Frontal cortex (tissue), 4 donors: ENCODE data around the gene CDCA8. TPM values are rescaled to one million over a fixed set of nuclear protein-coding genes. Genes with fewer than 3 reads are reported as not detected.
A peak's percentile ranks its signal among the peaks of the same experiment; 100 is the strongest.
"Not testable (repeated sequence)": the region's sequence is repeated elsewhere in the genome, so short reads cannot be mapped to it uniquely, and the experiment has no call there.

Experiments used
- DNase-seq, 2 donors: peaks; one replicate each; pipeline ENCODE4 v3.0.0; 2012; ENCODE audit warnings: low spot score in 2 of 2
- FAIRE-seq: peaks from 2 replicates; lab custom pipeline; 2012; peaks lifted over from hg19 to GRCh38; lab: Jason Lieb, UNC
- total RNA-seq: library from RNA; depleted of rRNA; stranded (reverse); fragments of >200 nt; gene quantifications from one replicate; pipeline ENCODE4 v1.2.3, GENCODE V29; 2014
- donor health status: control.
- donor health status: control.
- donor health status: control.

Gene CDCA8
- total RNA-seq, 1 donor from 2014 or later, result 0.82 TPM

DNA sequence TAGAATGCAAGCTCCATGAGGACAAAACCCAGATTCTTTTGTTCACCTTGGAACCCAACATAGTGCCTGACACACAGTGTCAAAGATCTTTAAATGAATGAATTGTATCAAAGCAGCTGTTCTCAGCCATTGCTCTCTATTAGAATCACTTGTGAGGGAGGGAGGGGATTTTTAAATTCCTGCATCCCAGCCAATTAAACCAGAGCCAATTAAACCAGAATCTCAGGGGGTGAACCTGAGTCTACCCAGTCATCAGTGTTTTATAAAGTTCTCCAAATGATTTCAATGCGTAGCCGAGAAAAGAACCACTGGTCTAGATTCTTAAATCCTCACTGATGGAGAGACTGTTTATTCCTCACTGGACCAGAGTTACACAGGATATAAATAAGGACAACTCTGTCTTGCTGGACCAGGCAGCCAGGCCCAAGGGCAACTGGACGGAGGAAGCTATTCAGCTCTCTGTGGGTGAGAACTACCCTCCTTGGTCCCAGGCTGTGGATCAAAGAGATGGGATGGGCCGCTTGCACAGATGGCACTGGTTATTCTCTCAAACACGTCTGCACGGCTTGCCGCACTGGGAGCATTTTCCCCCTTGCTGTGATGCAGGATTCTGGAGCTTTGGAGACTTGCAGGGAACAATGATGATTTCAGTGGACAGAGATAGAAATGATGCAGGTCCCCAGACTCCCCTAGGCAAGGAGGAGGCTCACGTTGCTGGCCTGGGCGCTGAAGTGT lies 20.0 kb upstream of the CDCA8 start:
- no peak for DNase-seq
- FAIRE-seq, result no peak

DNA sequence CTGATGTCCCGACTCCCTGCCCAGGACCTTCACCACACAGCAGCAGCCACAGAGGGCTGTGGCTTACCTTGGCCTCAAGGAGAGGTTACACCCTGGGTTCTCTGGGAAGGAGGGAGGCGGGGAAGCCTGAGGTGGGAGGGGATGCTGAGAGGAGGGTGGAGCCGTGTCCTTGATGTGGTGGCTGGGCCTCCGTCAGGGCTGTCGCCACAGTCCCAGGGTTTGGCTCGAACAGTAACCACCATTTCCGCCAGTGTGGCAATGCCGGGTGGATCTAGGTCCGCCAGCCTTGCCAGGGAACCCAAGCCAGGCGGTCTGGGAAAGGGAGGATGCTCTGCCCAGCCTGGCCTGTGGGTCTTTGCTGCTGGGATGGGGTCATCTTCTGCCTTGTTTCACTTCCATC lies 18.4 kb upstream of the CDCA8 start:
- FAIRE-seq, result no peak
- no peak for DNase-seq

DNA sequence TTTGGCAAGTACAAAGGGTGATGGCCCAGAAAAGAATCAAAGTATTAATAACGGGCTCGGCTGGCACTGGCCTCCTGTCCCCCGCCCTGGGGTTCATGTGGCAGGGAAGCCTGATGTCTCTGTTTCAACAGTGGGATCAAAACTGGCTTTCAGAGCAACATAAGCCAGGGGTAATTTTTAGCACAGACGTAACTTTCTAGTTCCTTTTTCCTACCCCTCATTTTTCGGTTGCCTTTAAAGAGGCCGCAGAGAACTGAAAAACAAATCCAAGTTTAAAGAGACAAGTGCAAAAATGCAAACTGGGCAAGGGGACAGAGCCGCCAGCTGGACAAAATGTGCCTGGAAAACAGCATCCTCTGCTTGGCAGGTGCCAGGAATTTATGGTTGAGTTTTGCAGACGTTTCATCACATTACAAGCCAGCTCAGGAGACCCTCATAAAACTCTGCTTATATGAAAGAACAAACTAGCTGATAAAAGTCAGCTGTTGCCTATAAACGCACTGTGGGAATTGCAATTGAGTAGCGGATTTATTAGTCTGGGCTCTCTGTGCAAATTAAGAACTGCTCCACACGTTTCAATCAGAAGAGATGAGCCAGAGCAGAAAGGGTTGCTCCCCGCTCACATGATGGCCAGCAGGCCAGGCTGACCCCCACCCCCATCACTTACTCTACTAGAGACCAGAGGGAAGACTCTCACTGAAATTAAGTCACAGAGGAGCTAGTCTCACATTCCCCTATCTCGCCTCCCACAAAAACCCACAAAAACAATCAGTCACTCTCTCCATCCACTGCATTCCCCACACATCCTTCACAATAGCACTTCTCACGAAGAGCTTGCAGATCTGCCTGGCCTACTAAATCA lies 15.8 kb upstream of the CDCA8 start:
- DNase-seq, result no peak
- FAIRE-seq, result no peak

DNA sequence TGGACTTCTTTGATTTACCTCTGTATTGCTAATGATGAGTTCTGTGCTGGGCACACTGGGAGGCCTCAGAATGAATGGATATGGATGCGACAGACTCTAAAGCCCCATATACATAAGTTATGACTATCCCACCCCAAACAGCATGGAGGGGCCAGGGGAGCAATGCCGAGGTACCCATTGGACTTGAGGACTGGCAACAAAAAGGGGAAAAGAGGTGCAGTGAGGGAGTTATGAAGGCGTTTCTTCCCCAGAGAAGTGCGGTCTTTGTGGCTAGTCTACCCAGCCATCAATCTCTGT lies 15.2 kb upstream of the CDCA8 start:
- FAIRE-seq (no peak), DNase-seq (no peak)

DNA sequence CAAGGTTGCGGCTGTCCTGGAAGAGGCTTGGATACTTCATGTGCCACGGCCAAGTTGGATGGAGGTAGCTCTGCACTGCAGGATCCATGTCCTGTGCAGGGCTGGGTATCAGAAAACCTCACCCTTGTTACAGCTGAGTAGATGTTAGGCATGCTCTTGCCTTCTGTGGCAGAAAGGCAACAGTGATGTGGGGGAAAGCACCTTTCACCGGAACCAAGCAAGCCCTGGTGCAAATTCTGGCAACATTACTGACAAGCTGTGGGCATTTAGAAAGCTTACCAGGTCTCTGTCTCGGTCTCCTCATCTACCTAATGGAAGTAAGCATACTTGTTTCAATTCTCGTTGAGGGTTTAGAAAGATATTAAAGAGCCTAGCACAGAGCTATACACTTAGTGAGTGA lies 14.5 kb upstream of the CDCA8 start:
- FAIRE-seq, result no peak
- no peak for DNase-seq

DNA sequence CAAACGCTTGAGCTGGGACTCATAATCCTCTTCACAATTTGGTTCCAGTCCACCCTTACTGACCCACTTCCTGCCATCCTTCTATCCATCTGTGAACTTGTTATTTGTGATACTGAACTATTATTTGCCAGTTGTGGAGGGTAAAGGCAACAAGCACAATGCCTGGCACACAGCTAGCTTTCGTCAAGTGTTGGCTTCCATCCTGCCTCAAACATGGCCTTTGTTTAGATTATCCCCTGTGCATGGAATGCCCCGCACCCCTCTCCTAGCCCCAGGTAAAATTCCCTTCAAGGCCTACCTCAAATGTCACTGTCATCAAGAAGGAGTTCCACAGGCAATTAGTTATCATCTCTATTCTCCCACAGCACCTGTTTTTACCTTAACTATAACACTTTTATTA lies 11.4 kb upstream of the CDCA8 start:
- FAIRE-seq (no peak), DNase-seq (no peak)

DNA sequence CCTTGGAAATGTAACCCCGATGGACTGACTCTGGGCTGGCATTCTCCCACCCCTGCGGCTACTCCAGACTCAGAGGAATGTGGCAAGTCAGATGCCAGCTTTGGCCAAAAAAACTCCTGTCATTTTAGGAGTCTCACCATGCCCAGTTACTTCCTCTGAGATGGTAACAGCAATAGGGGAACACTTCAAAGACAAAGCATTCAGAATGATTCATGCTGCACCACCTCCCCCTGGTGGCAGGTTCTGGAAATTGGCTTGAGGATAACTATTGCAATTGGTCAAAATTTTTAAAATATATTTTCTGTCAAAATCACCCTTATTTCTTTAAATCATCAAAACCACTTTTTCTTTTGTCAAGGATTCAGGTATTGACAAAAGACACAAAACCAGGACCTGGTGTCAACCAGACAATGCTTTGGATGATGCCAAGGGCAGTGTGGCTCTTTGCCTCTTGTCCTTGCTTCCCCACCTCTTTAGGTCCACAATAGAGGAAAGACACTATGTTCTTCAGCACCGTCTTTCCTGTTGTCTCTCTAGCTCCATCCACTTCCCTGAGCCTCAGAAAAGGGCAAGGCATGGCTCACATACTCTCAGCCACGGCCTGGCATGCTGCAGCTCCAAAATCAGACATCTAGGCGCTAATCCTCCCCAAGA lies 9.9 kb upstream of the CDCA8 start:
- DNase-seq (peak; percentile 31 to 59), FAIRE-seq (peak; percentile 60)

DNA sequence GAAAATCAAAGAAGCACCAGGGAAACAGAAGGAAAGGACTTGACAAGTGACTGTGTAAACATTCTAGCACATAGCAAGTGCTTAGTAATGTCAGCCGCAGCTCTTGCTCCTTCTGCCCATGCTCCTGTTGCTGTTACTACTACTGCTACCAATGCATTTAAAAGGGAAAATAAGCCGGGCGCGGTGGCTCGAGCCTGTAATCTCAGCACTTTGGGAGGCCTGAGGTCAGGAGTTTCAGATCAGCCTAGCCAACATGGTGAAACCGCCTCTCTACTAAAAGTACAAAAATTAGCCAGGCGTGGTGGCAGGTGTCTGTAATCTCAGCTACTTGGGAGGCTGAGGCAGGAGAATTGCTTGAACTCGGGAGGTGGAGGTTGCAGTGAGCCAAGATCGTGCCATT lies 8.1 kb upstream of the CDCA8 start:
- not testable (repeated sequence) for FAIRE-seq, DNase-seq

DNA sequence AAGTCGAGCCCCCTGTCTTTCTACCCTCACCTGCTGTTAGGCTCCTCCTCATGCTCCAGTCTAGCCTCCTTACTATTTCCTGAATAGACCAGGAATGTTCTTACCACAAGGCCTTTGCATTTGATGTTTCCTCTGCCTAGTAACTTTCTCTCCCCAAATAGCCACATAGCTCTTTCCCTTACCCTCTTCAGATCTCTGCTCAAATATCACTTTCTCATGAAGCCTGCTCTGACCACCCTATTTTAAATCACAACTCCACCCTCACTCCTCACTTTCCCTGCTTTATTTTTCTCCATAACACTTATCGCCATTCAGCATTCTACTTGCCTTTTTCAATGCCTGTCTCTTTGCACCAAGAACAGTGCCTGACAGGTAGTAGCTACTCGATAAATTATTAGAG lies 6.6 kb upstream of the CDCA8 start:
- DNase-seq, result no peak
- no peak for FAIRE-seq

DNA sequence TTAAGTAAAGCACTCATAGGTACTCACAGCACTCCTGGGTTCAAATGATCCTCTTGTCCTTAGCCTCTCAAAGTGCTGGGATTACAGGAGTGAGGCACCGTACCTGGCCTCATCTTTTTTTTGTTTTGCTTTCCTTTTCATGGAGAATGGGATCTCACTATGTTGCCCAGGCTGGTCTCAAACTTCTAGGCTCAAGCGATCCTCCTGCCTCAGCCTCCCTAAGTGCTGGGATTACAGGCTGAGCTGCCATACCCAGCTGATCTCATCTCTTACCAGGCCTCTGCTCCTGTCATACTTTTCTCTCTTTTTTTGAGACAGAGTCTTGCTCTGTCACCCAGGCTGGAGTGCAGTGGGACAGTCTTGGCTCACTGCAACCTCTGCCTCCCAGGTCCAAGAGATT lies 4.6 kb upstream of the CDCA8 start:
- DNase-seq, FAIRE-seq: not testable (repeated sequence)

DNA sequence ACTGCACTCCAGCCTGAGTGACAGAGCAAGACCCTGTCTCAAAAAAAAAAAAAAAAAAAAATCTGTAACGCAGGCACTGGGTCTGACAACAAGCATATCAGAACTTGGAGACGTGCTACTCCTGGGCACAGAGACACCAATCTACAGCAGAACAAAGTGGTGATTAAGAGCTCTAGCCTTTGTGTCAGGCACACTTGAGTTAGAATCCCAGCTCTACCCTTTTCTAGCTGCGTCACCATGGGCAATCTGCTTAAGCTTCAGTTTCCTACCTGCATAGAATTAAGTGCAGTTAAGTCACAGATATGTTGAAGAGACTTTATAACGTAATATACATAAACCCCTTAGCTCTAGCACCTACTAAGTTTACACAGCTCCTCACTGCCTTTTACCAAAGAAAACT lies 3.4 kb upstream of the CDCA8 start:
- FAIRE-seq (no peak), DNase-seq (no peak)

DNA sequence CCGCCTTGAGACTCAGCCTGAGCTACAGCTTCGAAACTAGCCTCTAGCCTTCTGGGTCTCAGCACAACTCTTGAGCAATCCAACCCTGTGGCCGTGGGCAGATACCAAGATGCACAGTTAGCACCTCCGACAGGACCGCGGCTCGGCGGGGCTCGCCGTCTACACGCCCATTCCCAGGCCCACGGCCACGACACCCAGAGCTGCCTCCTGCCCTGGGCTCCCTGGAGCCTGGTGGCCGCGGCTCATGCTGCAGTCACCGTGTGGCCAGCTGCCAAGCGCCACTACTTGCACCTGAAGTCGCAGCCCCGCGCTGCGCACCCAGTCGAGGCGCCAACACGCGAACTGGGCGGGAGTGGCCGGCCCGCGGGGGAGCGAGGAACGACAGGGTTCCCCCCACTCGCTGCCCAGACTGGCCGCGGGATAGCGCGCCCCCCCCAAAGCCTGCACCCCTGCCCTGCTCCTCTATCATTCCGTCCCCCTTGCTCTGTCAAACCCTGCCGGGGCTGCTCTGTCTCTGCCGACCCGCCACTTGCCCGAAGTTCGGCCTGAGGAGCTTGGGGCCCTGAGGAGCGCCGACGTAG lies 729 bp upstream of the CDCA8 start:
- DNase-seq, result peak; percentile 22 to 29
- FAIRE-seq, result no peak

DNA sequence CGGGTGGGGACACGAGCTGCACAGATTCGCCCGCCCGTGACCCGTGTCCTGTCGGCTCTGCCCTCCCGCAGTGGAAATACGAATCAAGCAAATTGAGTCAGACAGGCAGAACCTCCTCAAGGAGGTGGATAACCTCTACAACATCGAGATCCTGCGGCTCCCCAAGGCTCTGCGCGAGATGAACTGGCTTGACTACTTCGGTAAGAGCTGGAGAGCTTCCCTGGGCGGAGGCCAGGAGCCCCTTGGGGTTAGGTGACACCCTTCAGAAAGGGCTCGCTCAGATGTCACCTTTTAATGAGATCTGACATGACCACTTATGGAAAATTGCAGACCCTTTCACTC lies 489 bp downstream of the CDCA8 start:
- no peak for DNase-seq
- no peak for FAIRE-seq

DNA sequence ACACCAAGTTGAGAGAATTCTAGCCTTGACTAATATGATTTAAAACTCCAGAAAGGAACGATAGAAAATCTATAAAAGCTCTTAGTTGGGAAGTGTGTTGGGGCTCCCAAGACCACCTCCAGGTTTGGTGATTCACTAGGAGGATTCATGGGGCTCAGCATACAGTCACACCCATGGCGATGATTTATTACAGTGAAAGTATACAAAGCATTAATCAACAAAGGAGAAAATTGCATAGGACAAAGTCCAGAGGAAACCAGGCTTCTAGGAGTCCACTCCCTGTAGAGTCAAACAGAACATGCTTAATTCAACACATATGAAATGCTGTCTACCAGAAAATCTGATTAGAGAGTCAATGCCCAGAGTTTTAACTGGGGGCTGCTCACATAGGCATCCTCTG lies 4.8 kb downstream of the CDCA8 start:
- DNase-seq (no peak), FAIRE-seq (no peak)

DNA sequence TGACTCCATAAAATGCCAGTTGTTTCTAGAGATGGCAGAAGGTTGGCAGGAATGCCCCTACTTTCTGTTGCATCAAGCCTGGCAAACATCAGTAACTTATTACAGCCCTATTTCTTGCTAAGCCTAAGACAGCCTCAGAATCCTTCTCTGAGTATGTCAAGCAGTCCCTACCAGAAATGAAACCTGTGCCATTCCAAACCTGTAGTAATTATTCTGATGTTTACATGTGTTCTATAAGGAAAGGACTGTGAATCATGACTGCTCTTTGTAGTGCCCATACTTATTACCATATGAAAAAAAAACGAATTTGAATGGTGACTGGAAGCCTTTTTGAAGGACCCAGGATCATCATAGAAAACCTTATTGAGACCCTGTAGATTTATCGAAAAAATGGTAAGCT lies 5.4 kb downstream of the CDCA8 start:
- no peak for FAIRE-seq
- DNase-seq, result no peak

DNA sequence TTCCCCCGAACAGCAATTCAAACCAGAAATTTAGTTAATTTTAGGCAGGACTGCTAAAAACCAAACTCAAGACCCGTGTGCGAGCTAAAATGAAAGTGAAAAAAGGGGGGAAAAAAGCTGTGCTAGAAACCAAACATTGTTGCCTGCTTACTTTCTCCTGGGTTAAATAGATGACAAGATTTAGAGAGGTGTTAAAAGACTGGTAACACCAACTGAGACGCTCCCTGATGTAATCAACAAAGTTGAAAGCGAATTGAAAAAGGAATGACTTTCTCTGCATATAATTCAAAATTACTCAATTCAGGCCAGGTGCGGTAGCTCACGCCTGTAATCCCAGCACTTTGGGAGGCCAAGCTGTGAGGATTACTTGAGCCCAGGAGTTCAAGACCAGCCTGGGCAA lies 6.8 kb downstream of the CDCA8 start:
- DNase-seq, result no peak
- FAIRE-seq, result no peak

DNA sequence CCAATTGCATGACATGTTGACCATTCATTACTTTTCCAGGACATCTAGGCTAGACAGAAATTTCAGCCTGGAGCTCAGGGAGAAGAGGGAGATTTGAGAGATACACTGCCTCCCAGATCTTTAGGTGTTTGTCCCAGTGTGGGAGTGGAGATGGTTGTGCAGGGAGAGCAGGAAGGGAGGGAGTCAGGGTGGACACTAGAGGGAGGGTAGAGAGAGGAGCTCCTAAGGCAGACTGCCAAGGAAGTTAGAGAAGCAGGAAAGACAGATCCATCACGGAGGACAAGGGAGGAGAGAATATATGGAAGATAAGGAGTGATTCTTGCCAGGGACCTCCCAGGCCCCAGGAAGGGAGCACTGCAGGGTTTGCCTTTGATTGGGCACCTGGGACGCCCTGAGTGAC lies 8.7 kb downstream of the CDCA8 start:
- DNase-seq (no peak), FAIRE-seq (no peak)

DNA sequence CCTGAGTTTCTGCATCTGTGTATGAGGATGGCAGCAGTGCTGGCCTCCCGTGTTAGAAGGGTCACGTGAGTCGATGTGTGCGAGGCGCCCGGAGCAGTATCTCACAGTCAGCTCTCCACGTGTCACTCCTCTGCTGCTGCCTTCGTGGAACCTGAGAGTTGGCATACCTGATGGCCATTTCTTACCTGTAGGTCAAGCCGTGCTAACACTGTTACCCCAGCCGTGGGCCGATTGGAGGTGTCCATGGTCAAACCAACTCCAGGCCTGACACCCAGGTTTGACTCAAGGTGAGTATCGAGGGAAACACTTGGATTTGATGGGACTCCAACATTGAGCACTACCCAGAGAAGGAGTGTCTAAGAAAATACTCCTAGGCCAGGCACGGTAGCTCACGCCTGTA lies 10.7 kb downstream of the CDCA8 start:
- DNase-seq, result no peak
- no peak for FAIRE-seq

DNA sequence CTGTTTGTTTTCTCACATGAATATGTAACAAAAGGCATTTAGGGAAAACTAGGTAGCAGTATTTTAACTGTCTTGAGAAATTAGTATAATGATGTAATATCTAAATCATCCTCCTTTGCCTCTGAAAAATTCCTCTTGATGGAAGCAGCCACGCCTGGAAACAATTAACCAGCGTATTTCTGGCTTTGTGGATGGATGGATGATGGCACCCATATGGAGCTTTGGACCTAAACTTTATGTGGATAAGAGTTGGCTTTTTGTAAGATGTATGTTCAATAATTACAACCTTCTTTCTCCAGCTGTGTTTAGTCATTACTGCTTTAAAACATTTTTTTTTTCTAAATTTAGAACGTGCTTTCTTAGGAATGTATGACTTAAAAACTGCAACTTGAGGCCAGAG lies 12.7 kb downstream of the CDCA8 start:
- DNase-seq (no peak), FAIRE-seq (no peak)

DNA sequence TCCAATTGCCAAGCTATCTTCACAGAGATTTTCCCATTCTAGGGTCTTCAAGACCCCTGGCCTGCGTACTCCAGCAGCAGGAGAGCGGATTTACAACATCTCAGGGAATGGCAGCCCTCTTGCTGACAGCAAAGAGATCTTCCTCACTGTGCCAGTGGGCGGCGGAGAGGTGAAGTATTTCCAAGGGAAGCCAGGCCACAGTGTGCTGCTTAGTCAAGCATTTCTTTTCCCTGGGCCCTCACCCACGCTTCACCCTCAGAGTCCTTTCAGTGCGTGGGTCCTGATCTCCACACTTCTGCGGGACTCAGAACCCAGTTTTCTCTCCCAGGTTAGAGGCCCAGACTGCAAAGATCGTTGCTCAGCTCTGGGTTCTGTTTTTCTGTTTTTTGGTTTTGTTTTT lies 13.1 kb downstream of the CDCA8 start:
- FAIRE-seq, result no peak

DNA sequence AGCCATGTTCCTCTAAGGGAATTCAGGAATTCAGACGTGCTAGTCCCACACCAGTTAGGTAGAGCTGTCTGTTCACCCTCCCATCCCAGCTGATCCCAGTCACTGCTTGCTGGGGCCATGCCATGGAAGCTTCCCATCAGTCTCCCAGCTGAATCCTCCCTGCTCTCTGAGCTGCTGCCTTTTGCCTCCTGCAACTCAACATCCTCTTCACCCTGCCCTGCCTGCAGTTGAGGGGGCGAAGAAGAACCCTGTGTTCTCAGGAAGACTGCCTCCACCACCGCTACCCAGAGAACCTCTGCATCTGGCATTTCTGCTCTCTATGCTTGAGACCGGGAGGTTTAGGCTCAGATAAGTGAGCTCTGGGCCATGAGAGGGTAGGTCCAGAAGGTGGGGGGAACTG lies 16.2 kb downstream of the CDCA8 start:
- no peak for DNase-seq
- no peak for FAIRE-seq

More for the DNA sequence above, 13.1 kb downstream of the CDCA8 start:
- no peak for DNase-seq
